HL-60/S4 treated with phorbol 12-myristate 13-acetate at 8.2 ng/mL for 4 days and 3 days (cell line): ENCODE results near the gene HMG20B.

Source experiments
- in situ Hi-C: fragments of 300-500 bp; cut with MboI; formaldehyde crosslinking; loops from 2 replicates; pipeline ENCODE4 v1.15.0; 2022; ENCODE audit warnings: low sequenced_read_pairs

Gene HMG20B

GRCh38 chr19:3605361-3605760 is 32.6 kb downstream of the HMG20B start:
- in situ Hi-C loops, result no loop called here

GRCh38 chr19:3605770-3606169 is 33.0 kb downstream of the HMG20B start:
- in situ Hi-C loops, result no loop called here

- in situ Hi-C loops, result no loop called here
Observed at GRCh38 chr19:3606174-3606689, 33.5 kb downstream of the HMG20B start.

GRCh38 chr19:3606690-3607289 is 34.0 kb downstream of the HMG20B start, which contains the start of gene TBXA2R:
TSS of gene TBXA2R (minus strand) at chr19:3606875. CDS start at chr19:3600634, 6,241 bp downstream.
- in situ Hi-C loops, result no loop called here

- in situ Hi-C loops, result no loop called here
Observed at GRCh38 chr19:3607303-3608078, 34.7 kb downstream of the HMG20B start.

- in situ Hi-C loops, result no loop called here
Observed at GRCh38 chr19:3608079-3608641, 35.4 kb downstream of the HMG20B start.

GRCh38 chr19:3608750-3609322 is 36.1 kb downstream of the HMG20B start:
- in situ Hi-C loops, result no loop called here

- in situ Hi-C loops, result no loop called here
Observed at GRCh38 chr19:3609779-3610719, 37.3 kb downstream of the HMG20B start.

GRCh38 chr19:3610745-3611717 is 38.3 kb downstream of the HMG20B start:
- in situ Hi-C loops, result no loop called here

- in situ Hi-C loops, result no loop called here
Observed at GRCh38 chr19:3611841-3612240, 39.1 kb downstream of the HMG20B start.

GRCh38 chr19:3612330-3612729 is 39.6 kb downstream of the HMG20B start:
- in situ Hi-C loops, result no loop called here

GRCh38 chr19:3612901-3613741 is 40.4 kb downstream of the HMG20B start:
- in situ Hi-C loops, result no loop called here

GRCh38 chr19:3613818-3614661 is 41.3 kb downstream of the HMG20B start:
- in situ Hi-C loops, result no loop called here

GRCh38 chr19:3614858-3615505 is 42.2 kb downstream of the HMG20B start:
- in situ Hi-C loops, result no loop called here

- in situ Hi-C loops, result no loop called here
Observed at GRCh38 chr19:3615524-3616135, 42.9 kb downstream of the HMG20B start.

- in situ Hi-C loops, result no loop called here
Observed at GRCh38 chr19:3617463-3617862, 44.7 kb downstream of the HMG20B start.
